ENCODE measurements around the gene CACNA1H. TPM values are rescaled to one million over a fixed set of nuclear protein-coding genes. Genes with fewer than 3 reads are reported as not detected.

Gene CACNA1H
- total and polyA plus RNA-seq, 2 donors (not counting 3 experiments of a cell fraction or from before 2014, with no cell fraction given): 0.03 TPM; not detected in 1

- DNase-seq (ENCODE audit: low read depth, low spot score): no peak
- Histone ChIP-seq H3K9me1 (replicated peaks; ENCODE audit: control insufficient read depth, extremely low read depth, insufficient read depth, low read length) (no peaks in the 10 kb centered on the region), H3K4me2 (ENCODE audit: insufficient read depth, low read length) (no peak overlapping the region), H3K9ac (replicated peaks; ENCODE audit: extremely low read depth, insufficient read depth, low read length) (no peak overlapping the region), H4K20me1 (replicated peaks; ENCODE audit: control insufficient read depth, extremely low read depth, insufficient read depth, low read length) (no peaks in the 10 kb centered on the region), H2AFZ (ENCODE audit: low read depth, low read length) (no peak overlapping the region), H3K79me2 (ENCODE audit: control insufficient read depth, insufficient read depth, low read length) (no peaks in the 10 kb centered on the region), H3K4me3 (replicated peaks in 1 of 3; ENCODE audit: insufficient read depth in 1 of 3, low read depth in 1 of 3, low read length in 3 of 3) (no peak overlapping the region), H3K36me3 (ENCODE audit: control insufficient read depth in 2 of 2, extremely low read depth in 1 of 2, insufficient read depth in 2 of 2, low read length in 2 of 2) (no peaks in the 10 kb centered on the region), H3K9me3 (replicated peaks; ENCODE audit: control insufficient read depth, insufficient read depth, low read length) (no peaks in the 10 kb centered on the region), H3K27me3 (ENCODE audit: control insufficient read depth in 2 of 2, insufficient read depth in 2 of 2, low read length in 2 of 2) (no peaks in the 10 kb centered on the region), H3K4me1 (ENCODE audit: control insufficient read depth, extremely low read depth, insufficient read depth, low read length) (no peaks in the 10 kb centered on the region), H3K27ac (ENCODE audit: insufficient read depth, low read depth, low read length) (no peak overlapping the region)
- intact Hi-C loops (cut with micrococcal nuclease): no loop called here
- dilution Hi-C loops (cut with MboI; ENCODE audit: extremely low pct_ligation_motif_present, low sequenced_read_pairs): no loop called here
- POLR2A ChIA-PET: no interaction called here
- no peak for TF ChIP-seq FOS (IDR thresholded peaks at IDR 0.05; ENCODE audit: borderline replicate concordance, insufficient read depth, low read length)
- TF ChIP-seq CTCF (IDR thresholded peaks at IDR 0.05; ENCODE audit: extremely low read depth in 1 of 2, insufficient read depth in 1 of 2, low read depth in 1 of 2, low read length in 2 of 2): no peak
- TF ChIP-seq POLR2AphosphoS5 (IDR thresholded peaks at IDR 0.05; ENCODE audit: insufficient read depth, low read depth, low read length): no peak
- no peak for TF ChIP-seq MAX (IDR thresholded peaks at IDR 0.05; ENCODE audit: insufficient read depth, insufficient read length)
- no peak for TF ChIP-seq POLR2A (IDR thresholded peaks at IDR 0.05; ENCODE audit: low read depth, low read length)
- no peak for TF ChIP-seq GATA2 (IDR thresholded peaks at IDR 0.05; ENCODE audit: insufficient read depth, insufficient read length, low read depth, low read length)
- no peak for TF ChIP-seq JUN (IDR thresholded peaks at IDR 0.05; ENCODE audit: borderline replicate concordance, insufficient read depth, insufficient read length, low read depth)
- BruUV-seq (replicated peaks): no TSS peak
- no peak for FAIRE-seq
- CTCF ChIA-PET: interaction anchor here (1.4 kb wide), 1 partner anchor 23 kb away, joined by 3 read pairs; no protein-coding TSS in a partner anchor
Measured at GRCh38 chr16:1126044-1126443, 26.9 kb upstream of the CACNA1H start.

Data from endothelial cell of umbilical vein (primary cell).